Esophagus muscularis mucosa (tissue), 3 donors: ENCODE measurements around the gene MAP7D1.

Experiments used
- POLR2A ChIP-seq: fragments of 450-650 bp; IDR thresholded peaks from one replicate; pipeline ENCODE4 v1.6.1; 2017; ENCODE audit warnings: antibody characterized with exemption, moderate library complexity, mild to moderate bottlenecking, low read depth
- POLR2AphosphoS5 ChIP-seq, 2 donors: sonication (generic); formaldehyde crosslinking; IDR thresholded peaks; one replicate each; pipeline ENCODE4 v1.6.1; 2017; ENCODE audit warnings: antibody characterized with exemption in 2 of 2
- TF ChIP-seq, protein P1 (sequence below), 3 experiments: fragments of 200-600 bp in 2 of 3; fragments of 450-650 bp in 1 of 3; sonication (generic) in 2 of 3; IDR thresholded peaks; one replicate each; pipeline ENCODE4 v1.5.1; 2017 to 2019; ENCODE audit warnings: antibody characterized with exemption in 3 of 3, mild to moderate bottlenecking in 2 of 3, moderate library complexity in 1 of 3

DNA sequence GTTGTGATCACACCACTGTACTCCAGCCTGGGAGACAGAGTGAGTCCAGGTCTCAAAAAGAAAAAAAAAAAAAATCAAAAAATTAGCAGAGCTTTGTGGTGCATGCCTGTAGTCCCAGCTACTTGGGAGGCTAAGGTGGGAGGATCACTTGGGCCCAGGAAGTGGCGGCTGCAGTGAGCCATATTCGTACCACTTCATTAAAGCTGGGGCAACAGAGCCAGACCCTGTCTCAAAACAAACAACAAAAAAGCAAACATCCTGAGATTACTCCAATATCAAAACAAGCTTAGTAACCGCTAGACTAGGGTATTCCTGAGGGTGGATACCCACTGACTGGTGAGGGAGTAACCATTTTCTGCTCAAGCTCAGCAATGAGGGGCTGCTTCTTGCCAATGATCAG is 55.3 kb downstream of the MAP7D1 start:
- no peak for TF ChIP-seq POLR2A
- TF ChIP-seq, protein P1, sequence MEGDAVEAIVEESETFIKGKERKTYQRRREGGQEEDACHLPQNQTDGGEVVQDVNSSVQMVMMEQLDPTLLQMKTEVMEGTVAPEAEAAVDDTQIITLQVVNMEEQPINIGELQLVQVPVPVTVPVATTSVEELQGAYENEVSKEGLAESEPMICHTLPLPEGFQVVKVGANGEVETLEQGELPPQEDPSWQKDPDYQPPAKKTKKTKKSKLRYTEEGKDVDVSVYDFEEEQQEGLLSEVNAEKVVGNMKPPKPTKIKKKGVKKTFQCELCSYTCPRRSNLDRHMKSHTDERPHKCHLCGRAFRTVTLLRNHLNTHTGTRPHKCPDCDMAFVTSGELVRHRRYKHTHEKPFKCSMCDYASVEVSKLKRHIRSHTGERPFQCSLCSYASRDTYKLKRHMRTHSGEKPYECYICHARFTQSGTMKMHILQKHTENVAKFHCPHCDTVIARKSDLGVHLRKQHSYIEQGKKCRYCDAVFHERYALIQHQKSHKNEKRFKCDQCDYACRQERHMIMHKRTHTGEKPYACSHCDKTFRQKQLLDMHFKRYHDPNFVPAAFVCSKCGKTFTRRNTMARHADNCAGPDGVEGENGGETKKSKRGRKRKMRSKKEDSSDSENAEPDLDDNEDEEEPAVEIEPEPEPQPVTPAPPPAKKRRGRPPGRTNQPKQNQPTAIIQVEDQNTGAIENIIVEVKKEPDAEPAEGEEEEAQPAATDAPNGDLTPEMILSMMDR (IDR thresholded peaks at IDR 0.05), result no peak
- no peak for TF ChIP-seq POLR2AphosphoS5 (IDR thresholded peaks at IDR 0.05)
